Tibial artery (tissue), 4 donors: ENCODE results near the gene PATE3.

Experiments
- DNase-seq, 2 donors: peaks; one replicate each; pipeline ENCODE4 v3.0.0-alpha.2; 2019
- H3K27ac ChIP-seq, 2 donors: fragments of 200-600 bp; sonication (generic) in 1 of 2; 1 replicate in 1 of 2; 2 replicates in 1 of 2; pipeline ENCODE4 v1.5.1; 2018 to 2019; ENCODE audit warnings: mild to moderate bottlenecking in 1 of 2
- H3K27me3 ChIP-seq, 2 donors: fragments of 200-600 bp; sonication (generic) in 1 of 2; one replicate each; pipeline versions ENCODE4 v1.5.1 to v1.6.0; 2016 to 2019
- H3K36me3 ChIP-seq, 3 donors: fragments of 200-600 bp; sonication (generic) in 2 of 3; one replicate each; pipeline ENCODE4 v1.5.1; 2016 to 2019; ENCODE audit warnings: mild to moderate bottlenecking in 2 of 3
- H3K4me1 ChIP-seq, 4 donors: fragments of 200-600 bp; sonication (generic) in 2 of 4; 1 replicate in 3 of 4; 2 replicates in 1 of 4; pipeline ENCODE4 v1.5.1; 2016 to 2019
- H3K4me3 ChIP-seq, 2 donors: fragments of 200-600 bp; sonication (generic) in 1 of 2; 1 replicate in 1 of 2; 2 replicates in 1 of 2; pipeline ENCODE4 v1.5.1; 2018 to 2019; ENCODE audit warnings: mild to moderate bottlenecking in 2 of 2
- H3K9me3 ChIP-seq, 3 donors: fragments of 200-600 bp; sonication (generic) in 1 of 3; one replicate each; pipeline ENCODE4 v1.5.1; 2016 to 2019
- intact Hi-C: fragments of 100-400 bp; cut with DNase I; formaldehyde crosslinking; loops from one replicate; pipeline ENCODE4 v1.15.0; 2023; ENCODE audit warnings: low total_unique reads
- TF ChIP-seq, protein P1 (sequence below), 2 experiments: fragments of 200-600 bp in 1 of 2; fragments of 450-650 bp in 1 of 2; IDR thresholded peaks; one replicate each; pipeline ENCODE4 v1.5.1; 2017 to 2019; ENCODE audit warnings: antibody characterized with exemption in 2 of 2, mild to moderate bottlenecking in 1 of 2, moderate library complexity in 1 of 2

Gene PATE3

DNA sequence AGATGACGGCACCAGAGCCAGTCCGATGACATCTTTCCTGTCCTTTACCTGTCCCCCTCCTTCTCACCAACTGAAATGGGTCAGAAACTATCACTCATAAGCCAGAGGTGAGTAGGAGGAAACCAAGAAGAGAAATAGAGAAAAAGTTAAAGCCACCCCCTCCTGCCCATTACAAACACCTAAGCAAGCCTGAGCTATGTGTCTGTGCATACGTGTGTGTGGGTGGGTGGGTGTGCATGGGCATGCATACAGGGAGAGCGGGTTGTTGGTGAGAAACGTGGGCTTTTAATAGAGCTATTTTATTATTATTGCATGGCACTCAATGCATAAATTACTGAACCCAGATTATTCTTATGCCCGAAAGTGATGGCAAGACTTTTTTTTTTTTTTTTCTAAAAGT lies 47.8 kb downstream of the PATE3 start:
- Histone ChIP-seq H3K4me1 (no peaks in the 10 kb centered on the region), H3K9me3 (peaks cover 2 to 11% (median 9%) of the 10 kb centered on the region in 3 donors), H3K27me3 (no peaks in the 10 kb centered on the region), H3K27ac (no peak overlapping the region), H3K4me3 (no peak overlapping the region), H3K36me3 (no peaks in the 10 kb centered on the region)
- TF ChIP-seq, protein P1, sequence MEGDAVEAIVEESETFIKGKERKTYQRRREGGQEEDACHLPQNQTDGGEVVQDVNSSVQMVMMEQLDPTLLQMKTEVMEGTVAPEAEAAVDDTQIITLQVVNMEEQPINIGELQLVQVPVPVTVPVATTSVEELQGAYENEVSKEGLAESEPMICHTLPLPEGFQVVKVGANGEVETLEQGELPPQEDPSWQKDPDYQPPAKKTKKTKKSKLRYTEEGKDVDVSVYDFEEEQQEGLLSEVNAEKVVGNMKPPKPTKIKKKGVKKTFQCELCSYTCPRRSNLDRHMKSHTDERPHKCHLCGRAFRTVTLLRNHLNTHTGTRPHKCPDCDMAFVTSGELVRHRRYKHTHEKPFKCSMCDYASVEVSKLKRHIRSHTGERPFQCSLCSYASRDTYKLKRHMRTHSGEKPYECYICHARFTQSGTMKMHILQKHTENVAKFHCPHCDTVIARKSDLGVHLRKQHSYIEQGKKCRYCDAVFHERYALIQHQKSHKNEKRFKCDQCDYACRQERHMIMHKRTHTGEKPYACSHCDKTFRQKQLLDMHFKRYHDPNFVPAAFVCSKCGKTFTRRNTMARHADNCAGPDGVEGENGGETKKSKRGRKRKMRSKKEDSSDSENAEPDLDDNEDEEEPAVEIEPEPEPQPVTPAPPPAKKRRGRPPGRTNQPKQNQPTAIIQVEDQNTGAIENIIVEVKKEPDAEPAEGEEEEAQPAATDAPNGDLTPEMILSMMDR (IDR thresholded peaks at IDR 0.05) = no peak
- intact Hi-C loops = no loop called here
- no peak for DNase-seq
